Measurements from ENCODE around the gene SEPTIN1. TPM values are rescaled to one million over a fixed set of nuclear protein-coding genes. Genes with fewer than 3 reads are reported as not detected.
A peak's percentile ranks its signal among the peaks of the same experiment; 100 is the strongest.

Gene SEPTIN1
- total RNA-seq, 1 experiment from 2014 or later = 0.34 TPM

GRCh38 chr16:30401768-30402425 lies 19.5 kb upstream of the SEPTIN1 start:
- CTCF ChIA-PET = interaction anchor here (0.6 to 1.2 kb wide), 5 partner anchors 16 to 210 kb away, joined by 3 to 5 read pairs (median 3); partner anchors contain the start of gene DCTPP1
- peak overlapping the region; percentile 69 for H3K27ac Mint-ChIP-seq (ENCODE audit: unreplicated experiment)
- peak; percentile 38 to 39 for DNase-seq

GRCh38 chr16:30399435-30400186 lies 17.2 kb upstream of the SEPTIN1 start:
- no peaks in the 10 kb centered on the region for H3K9me3 Mint-ChIP-seq (ENCODE audit: unreplicated experiment)
- DNase-seq = no peak
- Histone ChIP-seq H3K36me3 (ENCODE audit: control insufficient read depth, insufficient read depth, low read length) (no peaks in the 10 kb centered on the region), H3K4me3 (ENCODE audit: low read depth, low read length) (peak overlapping the region; percentile 38), H3K27me3 (replicated peaks; ENCODE audit: control insufficient read depth, insufficient read depth, low read length) (no peaks in the 10 kb centered on the region), H3K9me3 (no peaks in the 10 kb centered on the region), H3K4me1 (peaks cover 18% of the 10 kb centered on the region)
- H3K4me1 Mint-ChIP-seq (ENCODE audit: low read depth, unreplicated experiment) = peaks cover 29% of the 10 kb centered on the region
- peaks cover 14% of the 10 kb centered on the region for H3K36me3 Mint-ChIP-seq (ENCODE audit: insufficient read depth, unreplicated experiment)
- CTCF ChIA-PET = no interaction called here
- H3K27ac Mint-ChIP-seq (ENCODE audit: unreplicated experiment) = peak overlapping the region; percentile 69
- intact Hi-C loops (cut with micrococcal nuclease; ENCODE audit: unreplicated experiment) = loop anchor here (10.0 kb wide), 1 partner anchor 335 kb away; the partner anchor contains the start of gene ALDOA
- POLR2A ChIA-PET = no interaction called here
- no peak for TF ChIP-seq CTCF (IDR thresholded peaks at IDR 0.05; ENCODE audit: insufficient read depth in 1 of 2, low read depth in 1 of 2, low read length in 1 of 2, severe bottlenecking in 1 of 2, unreplicated experiment in 1 of 2)
- no peaks in the 10 kb centered on the region for H3K27me3 Mint-ChIP-seq (ENCODE audit: insufficient read depth, unreplicated experiment)
- BruUV-seq (replicated peaks) = no TSS peak
- peak overlapping the region; percentile 60 for H3K4me3 Mint-ChIP-seq (ENCODE audit: unreplicated experiment)

More at GRCh38 chr16:30401768-30402425, 19.5 kb upstream of the SEPTIN1 start:
- Histone ChIP-seq H3K4me1 (peaks cover 18% of the 10 kb centered on the region), H3K27me3 (replicated peaks; ENCODE audit: control insufficient read depth, insufficient read depth, low read length) (no peaks in the 10 kb centered on the region), H3K9me3 (no peaks in the 10 kb centered on the region), H3K4me3 (ENCODE audit: low read depth, low read length) (no peak overlapping the region), H3K36me3 (ENCODE audit: control insufficient read depth, insufficient read depth, low read length) (no peaks in the 10 kb centered on the region)
- Mint-ChIP-seq H3K9me3 (ENCODE audit: unreplicated experiment) (no peaks in the 10 kb centered on the region), H3K36me3 (ENCODE audit: insufficient read depth, unreplicated experiment) (peaks cover 14% of the 10 kb centered on the region), H3K27me3 (ENCODE audit: insufficient read depth, unreplicated experiment) (no peaks in the 10 kb centered on the region), H3K4me3 (ENCODE audit: unreplicated experiment) (peak overlapping the region; percentile 60), H3K4me1 (ENCODE audit: low read depth, unreplicated experiment) (peaks cover 18% of the 10 kb centered on the region)
- BruUV-seq (replicated peaks) = no TSS peak
- intact Hi-C loops (cut with micrococcal nuclease; ENCODE audit: unreplicated experiment) = loop anchor here (10.0 kb wide), 1 partner anchor 337 kb away; the partner anchor contains the start of gene ALDOA
- POLR2A ChIA-PET = interaction anchor here (0.8 to 1.5 kb wide), 4 partner anchors 16 to 31 kb away, joined by 3 to 4 read pairs (median 3); no protein-coding TSS in a partner anchor
- TF ChIP-seq CTCF (IDR thresholded peaks at IDR 0.05; ENCODE audit: insufficient read depth in 1 of 2, low read depth in 1 of 2, low read length in 1 of 2, severe bottlenecking in 1 of 2, unreplicated experiment in 1 of 2) = no peak

GRCh38 chr16:30398661-30399434 lies 16.5 kb upstream of the SEPTIN1 start:
- H3K4me1 Mint-ChIP-seq (ENCODE audit: low read depth, unreplicated experiment) = peaks cover 33% of the 10 kb centered on the region
- CTCF ChIA-PET = no interaction called here
- Histone ChIP-seq H3K36me3 (ENCODE audit: control insufficient read depth, insufficient read depth, low read length) (no peaks in the 10 kb centered on the region), H3K4me3 (ENCODE audit: low read depth, low read length) (no peak overlapping the region), H3K9me3 (no peaks in the 10 kb centered on the region), H3K4me1 (peaks cover 18% of the 10 kb centered on the region), H3K27me3 (replicated peaks; ENCODE audit: control insufficient read depth, insufficient read depth, low read length) (no peaks in the 10 kb centered on the region)
- H3K27me3 Mint-ChIP-seq (ENCODE audit: insufficient read depth, unreplicated experiment) = no peaks in the 10 kb centered on the region
- DNase-seq = no peak
- no peak overlapping the region for H3K27ac Mint-ChIP-seq (ENCODE audit: unreplicated experiment)
- intact Hi-C loops (cut with micrococcal nuclease; ENCODE audit: unreplicated experiment) = no loop called here
- H3K36me3 Mint-ChIP-seq (ENCODE audit: insufficient read depth, unreplicated experiment) = peaks cover 14% of the 10 kb centered on the region
- BruUV-seq (replicated peaks) = no TSS peak
- no peak overlapping the region for H3K4me3 Mint-ChIP-seq (ENCODE audit: unreplicated experiment)
- no peaks in the 10 kb centered on the region for H3K9me3 Mint-ChIP-seq (ENCODE audit: unreplicated experiment)
- TF ChIP-seq CTCF (IDR thresholded peaks at IDR 0.05; ENCODE audit: insufficient read depth in 1 of 2, low read depth in 1 of 2, low read length in 1 of 2, severe bottlenecking in 1 of 2, unreplicated experiment in 1 of 2) = no peak
- POLR2A ChIA-PET = no interaction called here

All from Caco-2 (cell line).